AG04450 (cell line): ENCODE results near the gene CDC42BPB. TPM values are rescaled to one million over a fixed set of nuclear protein-coding genes. Genes with fewer than 3 reads are reported as not detected.

Experiments
- CTCF ChIA-PET: fragments of 300-600, 350-600 bp; formaldehyde crosslinking; extraction: SDS; loops from one replicate; lab custom pipeline; 2022; ENCODE audit warnings: antibody characterized with exemption, inconsistent platforms; lab: Charles Lee
- POLR2A ChIA-PET: fragments of 350-600 bp; formaldehyde crosslinking; extraction: SDS; loops from one replicate; lab custom pipeline; 2021; ENCODE audit warnings: antibody characterized with exemption, inconsistent platforms; lab: Yijun Ruan, JAX
- DNase-seq: peaks from one replicate; pipeline ENCODE4 v3.0.0-alpha.2; 2011; ENCODE audit warnings: low read depth, low spot score
- H3K27ac ChIP-seq: one replicate; pipeline ENCODE4 v1.5.1; 2012; ENCODE audit warnings: low read depth, low read length, control low read depth
- H3K27me3 ChIP-seq: one replicate; pipeline ENCODE4 v1.6.0; 2012; ENCODE audit warnings: low read length; ENCODE audit not compliant: control insufficient read depth, insufficient read depth
- H3K4me3 ChIP-seq: 2 replicates; pipeline ENCODE4 v1.5.1; 2011; ENCODE audit warnings: mild to moderate bottlenecking, low read depth, low read length, control low read depth
- H3K9me3 ChIP-seq: 2 replicates; pipeline ENCODE4 v1.5.1; 2012; ENCODE audit warnings: low read length; ENCODE audit not compliant: control insufficient read depth, insufficient read depth
- CTCF ChIP-seq: IDR thresholded peaks from 2 replicates; pipeline ENCODE4 v1.5.1; 2011; ENCODE audit warnings: low read depth, low read length, control low read depth, inconsistent platforms
- polyA plus RNA-seq: library from polyadenylated mRNA; depleted of rRNA; stranded (reverse); fragments of >200 nt; gene quantifications from 2 replicates; pipeline ENCODE4 v1.2.3, GENCODE V29; 2011

The CDC42BPB gene
- polyA plus RNA-seq, 1 experiment = 57.0 TPM

- TF ChIP-seq CTCF = no peak
- Histone ChIP-seq H3K27me3 (peaks cover 4% of the 10 kb centered on the region), H3K9me3 (no peaks in the 10 kb centered on the region; the same call in 1 of the 2 replicates), H3K4me3 (no peak overlapping the region), H3K27ac (no peak overlapping the region)
- ChIA-PET CTCF (interaction anchor here (0.6 to 5.0 kb wide), 2 partner anchors 219 to 250 kb away, joined by 3 to 63 read pairs; no protein-coding TSS in a partner anchor), POLR2A (no interaction called here)
- DNase-seq = no peak
These were observed 16.1 kb upstream of the CDC42BPB start for GRCh38 chr14:103073367-103073875.

GRCh38 chr14:103072595-103073366, 15.4 kb upstream of the CDC42BPB start:
- CTCF ChIA-PET = no interaction called here
- TF ChIP-seq CTCF = no peak

GRCh38 chr14:103071544-103072251, 14.3 kb upstream of the CDC42BPB start:
- POLR2A ChIA-PET = no interaction called here
- peaks cover 4% of the 10 kb centered on the region for H3K27me3 ChIP-seq
- DNase-seq = no peak
- CTCF ChIA-PET = no interaction called here
- no peaks in the 10 kb centered on the region; the same call in 1 of the 2 replicates for H3K9me3 ChIP-seq
- no peak overlapping the region for H3K27ac ChIP-seq
- no peak for TF ChIP-seq CTCF
- no peak overlapping the region for H3K4me3 ChIP-seq

More at GRCh38 chr14:103072595-103073366, 15.4 kb upstream of the CDC42BPB start:
- DNase-seq = no peak
- POLR2A ChIA-PET = no interaction called here
- no peak overlapping the region for H3K27ac ChIP-seq
- peaks cover 4% of the 10 kb centered on the region for H3K27me3 ChIP-seq
- no peaks in the 10 kb centered on the region; the same call in 1 of the 2 replicates for H3K9me3 ChIP-seq
- H3K4me3 ChIP-seq = no peak overlapping the region

- DNase-seq = no peak
- TF ChIP-seq CTCF = no peak
- CTCF ChIA-PET = no interaction called here
These were observed 13.7 kb upstream of the CDC42BPB start for GRCh38 chr14:103070971-103071542.

More at GRCh38 chr14:103070971-103071542, 13.7 kb upstream of the CDC42BPB start:
- H3K27ac ChIP-seq = no peak overlapping the region
- H3K4me3 ChIP-seq = no peak overlapping the region
- no peaks in the 10 kb centered on the region; the same call in 1 of the 2 replicates for H3K9me3 ChIP-seq
- POLR2A ChIA-PET = no interaction called here
- H3K27me3 ChIP-seq = peaks cover 4% of the 10 kb centered on the region
